HepG2 (cell line): ENCODE measurements around the gene FAM174C. TPM values are rescaled to one million over a fixed set of nuclear protein-coding genes. Genes with fewer than 3 reads are reported as not detected.

ENCODE experiments used
- ATF5 ChIP-seq: sonication (generic); formaldehyde crosslinking; IDR thresholded peaks from 2 replicates; pipeline ENCODE4 v1.4.0; 2020; ENCODE audit warnings: mild to moderate bottlenecking, low read depth, missing genetic modification reagents
- CCAR2 ChIP-seq: fragments of 200-400 bp; formaldehyde crosslinking; optimal IDR thresholded peaks from 2 replicates; pipeline ENCODE3; 2018; ENCODE audit warnings: low read depth, mild to moderate bottlenecking, low read length, moderate library complexity
- CENPT ChIP-seq: sonication (generic); formaldehyde crosslinking; IDR thresholded peaks from 2 replicates; pipeline ENCODE4 v1.8.0; 2022; ENCODE audit warnings: low read depth, mild to moderate bottlenecking, moderate library complexity, missing genetic modification reagents
- EEA1 ChIP-seq: sonication (generic); formaldehyde crosslinking; IDR thresholded peaks from 2 replicates; pipeline ENCODE4 v1.5.1; 2020; ENCODE audit warnings: mild to moderate bottlenecking, missing genetic modification reagents, borderline replicate concordance
- ELF3 ChIP-seq: IDR thresholded peaks from 2 replicates; pipeline ENCODE4 v1.6.1; 2016; ENCODE audit warnings: missing genetic modification reagents, missing compliant biosample characterization
- FIP1L1 ChIP-seq: fragments of 200-400 bp; formaldehyde crosslinking; IDR thresholded peaks from 2 replicates; pipeline ENCODE4 v1.6.1; 2018; ENCODE audit warnings: low read depth, mild to moderate bottlenecking, low read length, moderate library complexity, borderline replicate concordance; ENCODE audit not compliant: insufficient read depth
- FLYWCH1 ChIP-seq: sonication (generic); formaldehyde crosslinking; IDR thresholded peaks from 2 replicates; pipeline ENCODE4 v1.8.1; 2023; ENCODE audit warnings: mild to moderate bottlenecking, missing genetic modification reagents
- FOXA3 ChIP-seq: IDR thresholded peaks from 2 replicates; pipeline ENCODE4 v1.6.1; 2016; ENCODE audit warnings: missing genetic modification reagents, missing compliant biosample characterization
- HNRNPL ChIP-seq: fragments of 200-400 bp; formaldehyde crosslinking; IDR thresholded peaks from 2 replicates; pipeline ENCODE4 v1.6.1; 2017; ENCODE audit warnings: mild to moderate bottlenecking, low read depth, low read length
- JUN ChIP-seq: sonication (generic); formaldehyde crosslinking; IDR thresholded peaks from 2 replicates; pipeline ENCODE4 v1.4.0; 2020; ENCODE audit warnings: mild to moderate bottlenecking, missing genetic modification reagents
- KAT2B ChIP-seq: fragments of 150-350 bp; IDR thresholded peaks from 2 replicates; pipeline ENCODE4 v1.6.1; 2014; ENCODE audit warnings: low read depth, low read length, borderline replicate concordance
- NFE2L1 ChIP-seq: sonication (generic); formaldehyde crosslinking; IDR thresholded peaks from 2 replicates; pipeline ENCODE4 v1.4.0; 2020; ENCODE audit warnings: missing genetic modification reagents, mild to moderate bottlenecking, borderline replicate concordance
- NFYC ChIP-seq: IDR thresholded peaks from 2 replicates; pipeline ENCODE4 v1.6.1; 2016; ENCODE audit warnings: missing genetic modification reagents, missing compliant biosample characterization
- PCBP2 ChIP-seq: fragments of 200-400 bp; formaldehyde crosslinking; optimal IDR thresholded peaks from 2 replicates; pipeline ENCODE3; 2018; ENCODE audit warnings: low read length, low read depth; ENCODE audit not compliant: poor library complexity, severe bottlenecking
- PLSCR1 ChIP-seq: sonication (generic); formaldehyde crosslinking; IDR thresholded peaks from 2 replicates; pipeline ENCODE4 v1.5.0; 2020; ENCODE audit warnings: missing genetic modification reagents, mild to moderate bottlenecking, borderline replicate concordance
- SKIL ChIP-seq: sonication (generic); formaldehyde crosslinking; IDR thresholded peaks from 2 replicates; pipeline ENCODE4 v1.8.0; 2022; ENCODE audit warnings: missing genetic modification reagents, mild to moderate bottlenecking, moderate library complexity, borderline replicate concordance
- TCF7L2 ChIP-seq: IDR thresholded peaks from 2 replicates; pipeline ENCODE4 v1.6.1; 2011; ENCODE audit warnings: mild to moderate bottlenecking, low read depth, low read length, moderate library complexity
- U2AF2 ChIP-seq: fragments of 200-400 bp; formaldehyde crosslinking; IDR thresholded peaks from 2 replicates; pipeline ENCODE4 v1.6.1; 2017; ENCODE audit warnings: low read depth, mild to moderate bottlenecking, low read length
- YEATS4 ChIP-seq: sonication (generic); formaldehyde crosslinking; IDR thresholded peaks from 2 replicates; pipeline ENCODE4 v1.4.0; 2020; ENCODE audit warnings: missing genetic modification reagents, borderline replicate concordance
- ZBTB25 ChIP-seq: IDR thresholded peaks from 2 replicates; pipeline ENCODE4 v1.6.1; 2018; ENCODE audit warnings: missing genetic modification reagents
- ZBTB33 ChIP-seq: sonication (generic); formaldehyde crosslinking; IDR thresholded peaks from 2 replicates; pipeline ENCODE4 v1.4.0; 2020; ENCODE audit warnings: missing genetic modification reagents
- ZNF234 ChIP-seq: sonication (generic); formaldehyde crosslinking; conservative IDR thresholded peaks from 2 replicates; pipeline ENCODE4 v1.5.1; 2020; ENCODE audit warnings: mild to moderate bottlenecking, missing genetic modification reagents
- ZNF292 ChIP-seq: sonication (generic); formaldehyde crosslinking; IDR thresholded peaks from 2 replicates; pipeline ENCODE4 v1.8.1; 2022; ENCODE audit warnings: mild to moderate bottlenecking, low read depth, missing genetic modification reagents, borderline replicate concordance
- ZNF607 ChIP-seq: sonication (generic); formaldehyde crosslinking; IDR thresholded peaks from 2 replicates; pipeline ENCODE4 v1.5.1; 2020; ENCODE audit warnings: missing genetic modification reagents, mild to moderate bottlenecking, borderline replicate concordance
- ZNF768 ChIP-seq: sonication (generic); formaldehyde crosslinking; IDR thresholded peaks from 2 replicates; pipeline ENCODE4 v1.4.0; 2020; ENCODE audit warnings: missing genetic modification reagents
- polyA plus RNA-seq, 8 experiments: library from polyadenylated mRNA; depleted of rRNA in 3 of 8; stranded (reverse) in 7 of 8; unstranded in 1 of 8; fragments of >200 nt; fragmentation: Illumina TruSeq in 4 of 8; extraction: Trizol in 4 of 8; gene quantifications; 2 replicates each; pipeline versions ENCODE4 v1.2.1 to v1.2.3, GENCODE V29; 2011 to 2016; ENCODE audit warnings: low read depth in 4 of 8, missing spikeins in 1 of 8, mixed read lengths in 1 of 8; ENCODE audit not compliant: insufficient read depth in 1 of 8
- total RNA-seq, 5 experiments: library from RNA; depleted of rRNA; stranded (reverse); fragments of >200 nt; fragmentation: Illumina TruSeq; extraction: Trizol; gene quantifications; 2 replicates each; pipeline ENCODE4 v1.2.3, GENCODE V29; 2016; ENCODE audit warnings: low read depth in 1 of 5

FAM174C gene
- total and polyA plus RNA-seq, 2 of the 13 experiments (the other 11 are each of a cell fraction or from before 2014, with no cell fraction given): 19.5 to 31.3 TPM

GRCh38 chr19:1248786-1249297 is 26.5 kb upstream of the FAM174C start (continued):
- no peak for TF ChIP-seq SKIL (CRISPR knock-in tag)
- TF ChIP-seq CCAR2: no peak
- TF ChIP-seq ZBTB25 (CRISPR knock-in tag): no peak
- no peak for TF ChIP-seq NFE2L1
- no peak for TF ChIP-seq ZNF292
- TF ChIP-seq CENPT: no peak
- TF ChIP-seq NFYC: no peak
- no peak; the same call in 1 of the 2 replicates for TF ChIP-seq ZBTB33 (CRISPR knock-in tag)
- 0 out of 2 replicates have a peak, but pooled peaks have one; percentile 9 for TF ChIP-seq FLYWCH1 (CRISPR knock-in tag)
- no peak for TF ChIP-seq ELF3 (CRISPR knock-in tag)
- TF ChIP-seq ZNF234 (CRISPR knock-in tag): no peak
- TF ChIP-seq ZNF607 (CRISPR knock-in tag): no peak
- no peak for TF ChIP-seq U2AF2
- no peak for TF ChIP-seq KAT2B
- no peak for TF ChIP-seq PLSCR1 (CRISPR knock-in tag)
- no peak for TF ChIP-seq ZNF768 (CRISPR knock-in tag)
- no peak for TF ChIP-seq FIP1L1
- no peak for TF ChIP-seq PCBP2
- no peak for TF ChIP-seq ATF5 (CRISPR knock-in tag)
- no peak; the same call in 1 of the 2 replicates for TF ChIP-seq YEATS4 (CRISPR knock-in tag)
- TF ChIP-seq FOXA3 (CRISPR knock-in tag): no peak
- no peak for TF ChIP-seq TCF7L2
- no peak for TF ChIP-seq EEA1 (CRISPR knock-in tag)
- TF ChIP-seq HNRNPL: peak; percentile 7; the same call in 1 of the 2 replicates
- TF ChIP-seq JUN (CRISPR knock-in tag): no peak
